NCI-H82 (cell line): ENCODE measurements around the gene STAT1.

Experiments
- DNase-seq: peaks from one replicate; lab custom pipeline; 2025; lab: John Stamatoyannopoulos, UW

The STAT1 gene

GRCh38 chr2:190959911-190960788 is 53.8 kb downstream of the STAT1 start:
- DNase-seq: no peak

- DNase-seq: no peak
Measured at GRCh38 chr2:190953257-190953656, 60.7 kb downstream of the STAT1 start.

GRCh38 chr2:190950566-190950991 is 63.4 kb downstream of the STAT1 start:
- no peak for DNase-seq

GRCh38 chr2:190948671-190949070 is 65.3 kb downstream of the STAT1 start:
- no peak for DNase-seq

GRCh38 chr2:190947711-190948251 is 66.2 kb downstream of the STAT1 start:
- DNase-seq: no peak

- DNase-seq: peak; percentile 28
Measured at GRCh38 chr2:190947141-190947540, 66.8 kb downstream of the STAT1 start.

- no peak for DNase-seq
Measured at GRCh38 chr2:190943706-190944105, 70.3 kb downstream of the STAT1 start.

- no peak for DNase-seq
Measured at GRCh38 chr2:190942697-190943096, 71.3 kb downstream of the STAT1 start.

GRCh38 chr2:190941571-190941970 is 72.4 kb downstream of the STAT1 start:
- no peak for DNase-seq

- DNase-seq: no peak
Measured at GRCh38 chr2:190940454-190940853, 73.5 kb downstream of the STAT1 start.

GRCh38 chr2:190938771-190939335 is 75.1 kb downstream of the STAT1 start:
- no peak for DNase-seq

GRCh38 chr2:190935054-190935453 is 78.9 kb downstream of the STAT1 start:
- no peak for DNase-seq

GRCh38 chr2:190933361-190933760 is 80.6 kb downstream of the STAT1 start:
- DNase-seq: no peak

- no peak for DNase-seq
Measured at GRCh38 chr2:190932514-190932913, 81.5 kb downstream of the STAT1 start.

GRCh38 chr2:190930411-190930810 is 83.6 kb downstream of the STAT1 start:
- no peak for DNase-seq

GRCh38 chr2:190929919-190930318 is 84.1 kb downstream of the STAT1 start:
- DNase-seq: no peak

- no peak for DNase-seq
Measured at GRCh38 chr2:190927301-190927700, 86.7 kb downstream of the STAT1 start.

- no peak for DNase-seq
Measured at GRCh38 chr2:190922376-190922775, 91.6 kb downstream of the STAT1 start.

- no peak for DNase-seq
Measured at GRCh38 chr2:190920085-190920484, 93.9 kb downstream of the STAT1 start.
